Neural crest cell (in vitro differentiated cells): Measurements from ENCODE around the gene CUBN. TPM values are rescaled to one million over a fixed set of nuclear protein-coding genes. Genes with fewer than 3 reads are reported as not detected.

Experiments
- DNase-seq: peaks from one replicate; pipeline ENCODE4 v3.0.0; 2021; ENCODE audit warnings: low read depth, mixed read lengths, low spot score
- H3K27ac Mint-ChIP-seq: one replicate; pipeline ENCODE4 v1.8.0; 2021; ENCODE audit warnings: mild to moderate bottlenecking, mixed read lengths; ENCODE audit not compliant: unreplicated experiment
- H3K27me3 Mint-ChIP-seq: 2 replicates; pipeline ENCODE4 v1.8.0; 2021; ENCODE audit warnings: low read depth, mild to moderate bottlenecking, mixed read lengths
- H3K36me3 Mint-ChIP-seq: 2 replicates; pipeline ENCODE4 v1.8.0; 2021; ENCODE audit warnings: low read depth, mild to moderate bottlenecking, mixed read lengths
- H3K4me1 Mint-ChIP-seq: 2 replicates; pipeline ENCODE4 v1.8.0; 2021; ENCODE audit warnings: mixed read lengths
- H3K4me3 Mint-ChIP-seq: one replicate; pipeline ENCODE4 v1.8.0; 2021; ENCODE audit warnings: mild to moderate bottlenecking, mixed read lengths
- H3K9me3 Mint-ChIP-seq: 2 replicates; pipeline ENCODE4 v1.8.0; 2021; ENCODE audit warnings: mixed read lengths
- CTCF ChIP-seq: fragments of 200-600 bp; sonication (generic); conservative IDR thresholded peaks from 2 replicates; pipeline ENCODE4 v1.5.0; 2021; ENCODE audit warnings: antibody characterized with exemption, mild to moderate bottlenecking
- total RNA-seq: library from RNA; stranded (reverse); gene quantifications from 2 replicates; pipeline ENCODE4 v1.2.1, GENCODE V29; 2021

CUBN gene
- total RNA-seq, 1 donor from 2014 or later, result 2.2 TPM

- no peak for TF ChIP-seq CTCF
- Mint-ChIP-seq H3K36me3 (peaks cover 7% of the 10 kb centered on the region), H3K4me1 (peaks cover 21% of the 10 kb centered on the region), H3K9me3 (no peaks in the 10 kb centered on the region), H3K4me3 (peak overlapping the region; percentile 9), H3K27ac (peak overlapping the region; percentile 91), H3K27me3 (no peaks in the 10 kb centered on the region)
- DNase-seq, result no peak
Observed at GRCh38 chr10:17147884-17148489, 18.4 kb upstream of the CUBN start.

GRCh38 chr10:17146892-17147291 lies 17.3 kb upstream of the CUBN start:
- Mint-ChIP-seq H3K36me3 (peaks cover 9% of the 10 kb centered on the region), H3K4me3 (no peak overlapping the region), H3K4me1 (peaks cover 21% of the 10 kb centered on the region), H3K27ac (no peak overlapping the region), H3K27me3 (no peaks in the 10 kb centered on the region), H3K9me3 (no peaks in the 10 kb centered on the region)
- no peak for DNase-seq
- no peak for TF ChIP-seq CTCF

- Mint-ChIP-seq H3K36me3 (peaks cover 13% of the 10 kb centered on the region), H3K27me3 (no peaks in the 10 kb centered on the region), H3K9me3 (peaks cover 3% of the 10 kb centered on the region), H3K27ac (no peak overlapping the region), H3K4me3 (no peak overlapping the region), H3K4me1 (peaks cover 17% of the 10 kb centered on the region)
- no peak for TF ChIP-seq CTCF
- no peak for DNase-seq
Observed at GRCh38 chr10:17145239-17145638, 15.6 kb upstream of the CUBN start.

- H3K27ac Mint-ChIP-seq, result no peak overlapping the region
- H3K4me3 Mint-ChIP-seq, result no peak overlapping the region
- TF ChIP-seq CTCF, result no peak
- H3K9me3 Mint-ChIP-seq, result peaks cover 3% of the 10 kb centered on the region
- no peak for DNase-seq
- H3K4me1 Mint-ChIP-seq, result peaks cover 17% of the 10 kb centered on the region
- H3K27me3 Mint-ChIP-seq, result no peaks in the 10 kb centered on the region
- peaks cover 13% of the 10 kb centered on the region for H3K36me3 Mint-ChIP-seq
Observed at GRCh38 chr10:17144757-17145156, 15.1 kb upstream of the CUBN start.

GRCh38 chr10:17144032-17144431 lies 14.4 kb upstream of the CUBN start:
- DNase-seq, result no peak
- no peak overlapping the region for H3K4me3 Mint-ChIP-seq
- H3K36me3 Mint-ChIP-seq, result peaks cover 13% of the 10 kb centered on the region
- no peak for TF ChIP-seq CTCF
- peaks cover 3% of the 10 kb centered on the region for H3K9me3 Mint-ChIP-seq
- H3K4me1 Mint-ChIP-seq, result peaks cover 20% of the 10 kb centered on the region
- no peak overlapping the region for H3K27ac Mint-ChIP-seq
- no peaks in the 10 kb centered on the region for H3K27me3 Mint-ChIP-seq
